HG03060 (cell line): ENCODE measurements around the gene FAM168A.

ENCODE experiments used
- ATAC-seq: cut with Tn5 transposase; IDR thresholded peaks from one replicate; pipeline ENCODE4 v1.9.1; 2021; ENCODE audit warnings: low read depth, moderate number of reproducible peaks; ENCODE audit not compliant: unreplicated experiment

Gene FAM168A

DNA sequence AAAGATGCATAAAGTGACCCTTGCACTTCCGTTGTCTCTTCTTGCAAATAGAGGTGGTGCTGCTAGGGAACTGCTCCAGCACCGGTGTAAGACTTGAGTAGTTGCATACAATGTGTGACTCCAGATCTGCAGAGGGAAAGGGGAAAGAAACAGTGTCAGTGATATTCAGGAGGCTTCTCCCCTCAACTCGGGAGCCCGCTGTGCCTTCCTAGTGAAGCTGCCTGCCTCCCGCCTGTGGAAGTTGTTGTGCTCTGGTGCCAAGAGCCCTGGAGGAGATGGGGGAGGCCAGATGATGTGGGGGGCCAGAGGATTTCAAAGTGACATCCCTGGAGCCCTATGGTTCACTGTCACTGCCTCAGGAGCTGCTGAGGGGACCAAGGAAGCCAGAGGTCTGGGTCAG, 191.3 kb downstream of the FAM168A start:
- ATAC-seq: no peak

DNA sequence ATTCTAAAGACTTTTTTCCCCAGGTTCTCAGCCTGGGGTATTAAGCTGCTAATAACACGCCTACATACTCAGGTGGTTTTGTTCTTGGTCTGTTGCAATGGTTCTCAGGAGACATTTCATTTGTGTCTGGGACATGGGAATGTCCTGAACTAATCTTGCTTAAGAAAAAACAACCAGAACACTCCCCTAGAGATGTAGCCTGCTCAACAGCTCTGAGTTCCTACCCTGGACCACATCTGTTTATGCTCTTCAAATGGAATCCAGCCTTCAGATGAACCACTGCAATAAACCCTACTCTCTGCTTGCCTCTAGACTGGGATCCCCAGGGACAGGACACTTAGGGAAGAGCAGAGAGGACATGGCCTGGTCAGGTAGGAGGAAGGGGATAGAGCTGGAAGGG, 191.8 kb downstream of the FAM168A start:
- ATAC-seq: no peak

DNA sequence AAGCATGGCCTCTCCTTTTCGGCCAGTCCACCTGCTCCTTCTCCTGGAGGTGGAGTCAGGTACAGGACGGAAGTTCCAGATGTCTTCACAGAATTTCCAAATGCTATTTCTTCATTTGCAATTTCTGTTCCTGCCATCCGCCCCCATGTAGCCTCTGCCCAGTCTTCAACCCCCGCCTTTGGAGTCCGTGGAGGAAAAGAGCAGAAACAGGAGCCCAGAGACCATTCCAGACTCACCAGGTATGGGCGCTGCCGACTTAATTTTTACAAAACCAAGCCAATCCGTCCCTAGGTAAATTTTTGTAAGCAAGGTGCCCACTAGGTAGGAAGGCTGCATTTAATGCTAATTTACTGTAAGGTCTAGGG, 192.8 kb downstream of the FAM168A start:
- no peak for ATAC-seq

DNA sequence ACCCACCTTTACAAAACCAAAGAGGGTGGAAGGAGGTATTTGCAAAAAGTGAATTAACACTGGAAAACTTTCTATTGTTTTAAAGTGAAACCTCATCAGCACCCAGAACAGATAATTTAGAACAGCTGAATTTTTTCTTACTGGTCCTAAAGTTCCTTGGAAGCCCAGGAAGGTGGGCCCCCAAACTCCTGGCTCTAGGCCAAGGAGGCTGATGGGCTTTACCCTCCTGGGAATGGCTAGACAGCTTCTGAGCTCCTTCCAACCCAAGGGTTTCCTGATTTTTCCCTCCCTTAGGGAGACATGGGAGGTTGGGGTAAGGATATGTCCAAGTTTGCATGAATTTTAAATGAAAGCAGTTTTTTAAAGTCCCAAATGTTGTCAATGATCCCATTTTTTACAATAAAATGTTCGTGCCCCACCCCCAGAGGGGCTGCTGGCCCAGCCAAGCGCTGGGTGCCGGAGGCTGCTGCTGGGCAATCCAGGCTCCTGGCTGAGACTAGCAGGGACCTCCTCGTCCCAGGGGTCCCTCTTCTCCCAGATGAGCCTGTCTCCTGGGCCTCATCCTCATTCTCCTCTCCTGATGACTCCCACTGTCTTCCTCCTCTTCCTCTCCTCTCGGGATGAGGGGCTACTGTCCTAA, 193.3 kb downstream of the FAM168A start:
- no peak for ATAC-seq

DNA sequence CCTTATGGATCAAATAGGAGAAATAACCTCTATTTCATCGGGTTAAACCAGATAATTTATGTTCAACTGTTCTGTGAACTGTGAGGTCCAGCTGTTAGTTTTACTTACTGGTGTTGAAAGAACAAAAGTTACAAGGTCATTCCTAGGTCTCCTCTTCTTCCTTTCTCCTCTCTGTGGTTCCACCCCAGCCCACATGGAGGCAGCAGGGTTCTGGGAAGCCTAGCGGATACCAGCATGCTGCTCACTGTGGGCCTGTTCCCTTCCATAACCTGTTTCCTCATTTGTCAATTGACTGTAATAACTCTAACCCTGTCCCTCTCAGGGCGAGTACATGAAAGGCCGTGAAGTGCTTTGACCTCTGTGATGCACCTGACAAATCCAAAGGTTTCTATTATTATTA, 193.9 kb downstream of the FAM168A start:
- ATAC-seq: no peak

DNA sequence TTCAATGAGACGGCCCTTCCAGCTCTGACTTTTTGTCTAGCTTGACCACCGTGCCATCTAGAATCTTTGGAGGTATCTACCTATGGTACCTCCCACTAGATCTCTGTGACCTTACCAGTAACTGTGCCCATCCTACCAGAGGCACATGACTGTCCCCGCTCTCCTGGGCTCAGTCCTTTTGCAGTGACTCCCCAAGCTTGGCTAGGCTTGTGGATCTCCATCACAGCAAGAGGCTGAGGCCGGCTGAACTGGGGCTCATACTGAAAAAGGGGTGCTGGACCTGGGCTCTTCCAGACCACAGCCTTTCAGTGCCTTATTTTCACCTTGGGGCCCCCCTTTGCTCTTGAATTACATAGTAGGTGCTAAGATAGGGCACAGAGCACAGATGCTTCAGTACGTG, 194.4 kb downstream of the FAM168A start:
- ATAC-seq: no peak

DNA sequence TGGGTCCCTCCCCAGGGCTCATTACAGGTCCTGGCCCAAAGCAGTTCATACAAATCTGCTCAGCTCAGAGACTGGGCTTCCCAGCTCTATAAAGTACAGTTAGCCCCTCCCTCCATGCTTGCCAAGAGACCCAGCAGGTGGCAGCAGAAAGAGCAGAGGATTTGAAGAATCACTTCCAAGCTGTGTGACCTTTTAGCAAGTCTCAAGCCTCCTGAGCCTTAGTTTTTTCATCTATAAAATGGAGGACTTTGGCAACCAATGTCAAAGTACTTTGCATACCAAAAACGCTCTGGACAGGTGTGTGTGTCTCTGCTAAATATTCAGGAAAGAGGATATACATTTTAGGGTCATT, 195.1 kb downstream of the FAM168A start:
- ATAC-seq: no peak

DNA sequence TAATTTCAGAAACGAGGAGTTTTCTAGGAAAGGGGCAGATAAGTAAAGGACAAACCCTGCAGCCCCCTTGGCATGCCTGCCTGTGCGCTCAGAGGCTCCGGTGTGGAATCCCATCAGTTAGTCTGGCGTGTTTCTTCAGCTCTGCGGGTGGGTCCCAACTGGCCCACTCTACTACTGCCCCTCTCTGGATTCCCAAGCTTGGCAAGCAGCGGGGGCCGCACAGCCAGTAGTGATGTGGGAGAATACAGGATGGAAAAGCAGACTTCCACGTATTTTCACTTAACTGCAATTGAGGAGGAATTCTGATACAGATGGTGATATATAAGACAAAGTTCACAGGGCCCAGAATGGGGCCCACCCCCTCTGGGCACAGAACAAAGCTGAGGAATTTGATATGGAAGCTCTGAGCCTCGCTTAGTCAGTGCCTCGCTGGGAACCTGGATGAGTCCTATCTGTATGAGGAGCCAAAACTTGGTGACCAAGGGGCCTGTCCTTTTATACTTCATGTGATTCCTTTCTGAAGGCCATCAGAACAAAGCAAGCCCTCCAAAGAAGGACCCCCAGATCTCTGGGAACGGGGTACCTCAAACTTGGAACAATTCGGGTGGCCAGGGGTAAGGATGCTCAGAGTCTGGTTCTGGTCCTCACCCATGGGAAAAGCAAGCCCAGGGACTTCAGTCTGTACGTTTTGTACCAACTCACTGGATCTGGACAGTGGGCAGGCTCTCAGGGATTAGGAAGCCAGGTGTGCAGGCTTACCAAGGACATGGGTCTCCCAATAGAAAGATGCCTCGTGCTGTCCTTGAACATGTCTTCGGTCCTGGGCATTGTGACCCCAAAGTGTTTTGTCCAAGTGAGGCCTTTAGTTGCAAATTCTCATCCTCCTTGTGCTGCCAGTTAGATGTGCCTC, 195.7 kb downstream of the FAM168A start:
- ATAC-seq: no peak

DNA sequence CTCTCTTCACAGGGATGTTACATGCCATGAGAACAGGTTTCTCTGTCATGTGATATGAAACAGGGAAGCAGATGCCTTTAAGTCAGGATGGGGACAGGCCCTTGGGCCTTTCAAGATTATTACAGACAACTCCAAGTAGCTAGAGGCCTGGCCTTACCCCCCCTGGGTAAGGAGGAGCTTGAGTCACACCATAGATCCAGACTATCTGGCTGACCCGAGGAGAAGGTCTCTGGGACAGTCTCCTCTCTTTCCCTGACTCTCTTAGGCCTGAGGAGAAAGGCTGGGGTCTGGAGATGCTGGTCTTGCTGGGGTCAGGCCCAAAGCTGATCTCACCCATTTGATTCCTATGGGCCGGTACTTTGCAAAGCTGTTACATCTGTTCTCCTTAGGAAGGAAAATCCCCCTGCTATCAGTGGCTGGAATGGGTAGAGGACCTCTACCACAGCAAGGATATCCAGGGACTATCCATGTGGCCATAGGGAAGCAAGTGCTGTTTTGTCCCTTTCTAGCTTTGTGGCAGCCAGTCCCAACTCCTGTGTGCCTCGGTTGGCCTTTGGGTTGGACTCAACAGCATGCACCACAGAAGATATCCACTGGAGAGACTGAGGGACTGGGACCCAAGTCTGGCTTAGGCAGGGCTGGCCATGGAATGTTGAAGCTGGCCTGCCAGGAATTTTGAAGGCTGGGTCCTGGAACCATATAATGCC, 196.5 kb downstream of the FAM168A start:
- ATAC-seq: no peak

DNA sequence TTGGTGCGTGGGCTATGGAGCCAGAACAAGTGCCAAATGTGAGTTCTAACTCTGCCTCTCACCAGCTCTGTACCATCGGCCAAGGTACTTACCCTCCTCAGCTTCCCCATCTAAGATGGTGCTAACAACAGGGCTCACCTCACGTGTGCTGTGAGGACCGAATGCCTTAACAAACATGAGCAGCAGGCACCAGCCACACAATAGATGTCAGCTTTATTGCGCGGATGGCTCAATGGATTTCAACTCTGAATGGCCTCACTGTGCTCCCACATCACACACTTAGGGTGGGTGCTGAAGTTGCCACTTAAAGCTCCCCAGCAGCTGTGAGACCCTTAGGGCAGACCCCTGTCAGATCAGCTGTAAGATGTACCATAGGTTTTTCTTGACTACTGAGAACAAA, 197.6 kb downstream of the FAM168A start:
- no peak for ATAC-seq

DNA sequence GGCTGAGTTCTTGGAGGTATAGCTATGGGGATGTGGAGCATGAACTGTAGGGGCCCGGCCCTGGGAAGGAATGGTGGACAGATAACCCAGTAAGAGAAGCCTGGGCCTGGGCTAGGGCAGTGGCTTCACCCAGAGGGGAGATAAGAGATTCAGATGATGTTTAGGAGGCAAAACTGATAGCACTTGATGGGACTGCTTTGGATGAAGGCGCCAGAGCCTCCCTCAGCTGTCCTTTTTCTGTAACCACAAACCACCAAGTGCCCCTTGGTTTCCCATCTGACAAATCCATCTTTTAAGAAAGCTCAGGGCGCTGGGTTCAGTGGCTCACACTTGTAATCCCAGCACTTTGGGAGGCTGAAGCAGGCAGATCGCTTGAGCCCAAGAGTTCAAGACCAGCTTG, 198.3 kb downstream of the FAM168A start:
- no peak for ATAC-seq

DNA sequence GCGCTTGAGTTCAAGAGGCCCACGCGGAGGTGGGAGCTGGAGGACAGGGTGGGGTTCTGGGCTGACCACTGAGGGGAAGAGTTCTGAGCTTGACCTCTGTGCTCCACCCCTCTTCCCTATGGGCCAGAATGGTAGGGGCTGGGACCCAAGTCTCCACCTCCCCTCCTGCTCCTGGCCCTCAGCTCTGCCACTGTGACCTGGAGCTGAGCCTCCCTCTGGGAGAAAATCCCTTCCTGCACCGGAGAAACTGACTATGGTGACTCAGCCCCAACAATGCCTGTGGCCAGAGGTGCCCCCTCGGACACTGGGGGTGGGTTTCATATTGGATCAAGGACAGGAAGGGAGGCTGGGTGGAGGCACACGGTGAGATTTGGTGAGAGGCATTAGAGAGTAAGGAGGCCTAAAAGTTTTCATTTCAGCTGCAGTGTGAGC, 198.7 kb downstream of the FAM168A start:
- ATAC-seq: no peak

DNA sequence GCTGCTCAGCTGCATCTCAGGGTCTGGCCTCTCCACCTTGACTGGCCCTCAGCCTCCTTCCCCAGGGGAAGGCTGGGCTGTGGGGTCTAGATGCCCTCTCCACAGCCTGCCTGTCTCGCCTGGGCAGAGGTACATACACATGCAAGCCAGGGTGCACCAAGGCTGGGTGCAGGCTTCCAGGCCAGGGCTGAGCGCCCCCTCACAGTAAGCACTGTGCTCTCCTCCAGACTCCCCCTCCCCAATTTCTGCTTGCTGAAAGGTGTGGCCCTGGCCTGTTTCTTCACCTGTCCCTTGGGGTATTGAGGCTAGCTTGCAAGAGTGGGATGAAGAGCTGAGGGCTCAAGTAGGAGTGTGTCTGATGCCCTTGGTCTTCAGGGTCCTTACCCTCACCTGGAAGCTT, 199.2 kb downstream of the FAM168A start:
- no peak for ATAC-seq

DNA sequence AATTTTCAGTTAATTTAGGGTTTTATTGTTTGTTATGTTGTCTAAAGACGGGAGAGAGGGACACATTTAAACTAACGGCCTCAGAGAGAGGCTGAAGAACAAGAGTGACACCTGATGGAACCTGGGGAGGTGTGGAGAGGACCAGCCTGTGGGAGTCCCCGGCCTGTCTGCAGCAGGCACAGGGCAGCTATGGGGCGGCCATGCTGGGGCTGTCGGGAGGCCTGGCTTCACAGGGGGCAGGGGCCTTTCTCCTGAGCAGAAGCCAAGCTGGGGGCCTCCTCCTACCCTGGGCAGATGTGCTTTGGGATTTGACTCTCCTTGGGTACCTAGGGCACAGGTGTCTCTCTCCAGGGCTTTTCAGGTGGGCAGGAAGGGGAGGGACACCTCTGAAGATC, 199.8 kb downstream of the FAM168A start:
- ATAC-seq: no peak

DNA sequence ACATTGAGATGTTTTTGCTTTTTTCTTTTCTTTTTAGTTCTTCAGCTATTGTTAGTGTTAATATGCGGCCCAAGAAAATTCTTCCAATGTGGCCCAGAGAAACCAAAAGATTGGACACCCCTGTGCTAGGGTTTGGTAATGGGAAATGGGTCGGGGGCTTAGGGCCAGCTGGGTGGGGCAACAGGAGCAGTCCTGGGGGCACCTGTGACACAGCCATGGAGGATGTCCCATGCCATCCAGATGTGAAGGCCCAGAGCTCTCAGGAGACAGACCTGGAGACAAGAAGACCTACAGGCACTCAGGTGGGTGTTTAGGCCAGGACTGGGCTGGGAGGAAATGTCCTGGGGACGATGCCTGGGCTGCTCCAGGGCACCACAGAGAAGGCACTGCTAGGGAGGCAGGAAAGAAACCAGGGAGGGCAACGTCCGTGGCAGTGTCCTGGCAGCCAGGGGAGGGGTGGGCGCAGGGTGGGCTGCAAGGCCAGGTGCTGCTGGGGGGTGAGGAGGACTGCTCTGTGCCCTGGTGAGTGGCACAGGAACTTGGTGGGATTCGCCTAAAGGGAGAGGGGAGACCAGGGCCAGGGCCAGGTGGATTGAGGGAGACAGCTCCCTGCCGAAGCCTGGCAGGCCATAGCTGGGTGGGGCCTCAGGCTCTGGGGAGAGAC, 200.3 kb downstream of the FAM168A start:
- ATAC-seq: no peak

DNA sequence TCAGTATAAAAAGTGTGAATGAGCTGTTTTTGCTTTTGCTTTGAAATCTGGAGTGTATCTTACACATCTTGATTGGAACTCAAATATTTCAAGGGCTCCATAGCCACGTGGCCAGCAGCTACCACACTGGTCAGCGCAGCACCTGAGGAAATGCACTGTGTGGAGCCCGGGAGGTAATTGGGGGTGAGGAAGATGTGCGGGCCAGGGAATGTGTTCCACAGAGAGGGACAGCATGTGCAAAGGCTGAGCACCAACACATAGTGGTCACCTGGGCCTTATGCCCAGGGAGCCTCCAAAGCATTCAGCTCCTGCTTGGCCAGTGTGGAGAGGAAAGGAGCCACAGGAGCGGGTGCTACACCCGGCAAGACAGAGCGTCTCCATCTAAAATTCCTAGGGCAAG, 200.9 kb downstream of the FAM168A start:
- ATAC-seq: no peak

DNA sequence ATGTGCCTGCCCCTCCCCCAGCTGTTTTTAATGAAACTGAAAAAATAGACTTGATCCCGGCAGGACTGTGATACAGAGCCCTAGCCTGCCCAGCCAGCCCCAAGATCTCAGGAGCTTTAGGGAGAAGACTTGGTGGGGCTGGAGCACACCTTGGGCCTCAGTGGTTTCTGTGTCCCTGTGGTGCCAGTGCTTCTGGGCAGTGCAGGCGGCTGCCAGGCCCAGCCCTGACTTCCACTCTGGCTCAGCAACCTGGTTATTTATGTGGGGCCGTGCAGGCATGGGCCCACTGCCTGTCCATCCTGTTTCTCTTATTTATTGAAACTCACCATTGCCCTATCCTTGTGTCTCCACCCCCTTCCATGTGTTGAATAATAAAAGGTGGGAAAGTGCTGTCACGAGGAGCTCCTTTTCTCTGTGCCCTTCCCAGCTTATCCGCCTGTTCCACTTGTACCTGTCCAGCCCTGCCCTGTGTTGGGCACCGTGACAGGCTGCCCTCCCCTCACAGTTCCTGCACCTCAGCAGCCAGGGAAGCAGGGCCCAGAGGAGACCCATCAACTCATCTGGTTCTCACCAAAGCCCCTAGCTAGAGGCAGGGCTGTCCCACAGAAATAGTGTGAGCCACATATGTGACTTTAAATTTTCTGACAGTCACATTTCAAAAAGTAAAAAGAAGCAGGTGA, 201.5 kb downstream of the FAM168A start:
- ATAC-seq: no peak

DNA sequence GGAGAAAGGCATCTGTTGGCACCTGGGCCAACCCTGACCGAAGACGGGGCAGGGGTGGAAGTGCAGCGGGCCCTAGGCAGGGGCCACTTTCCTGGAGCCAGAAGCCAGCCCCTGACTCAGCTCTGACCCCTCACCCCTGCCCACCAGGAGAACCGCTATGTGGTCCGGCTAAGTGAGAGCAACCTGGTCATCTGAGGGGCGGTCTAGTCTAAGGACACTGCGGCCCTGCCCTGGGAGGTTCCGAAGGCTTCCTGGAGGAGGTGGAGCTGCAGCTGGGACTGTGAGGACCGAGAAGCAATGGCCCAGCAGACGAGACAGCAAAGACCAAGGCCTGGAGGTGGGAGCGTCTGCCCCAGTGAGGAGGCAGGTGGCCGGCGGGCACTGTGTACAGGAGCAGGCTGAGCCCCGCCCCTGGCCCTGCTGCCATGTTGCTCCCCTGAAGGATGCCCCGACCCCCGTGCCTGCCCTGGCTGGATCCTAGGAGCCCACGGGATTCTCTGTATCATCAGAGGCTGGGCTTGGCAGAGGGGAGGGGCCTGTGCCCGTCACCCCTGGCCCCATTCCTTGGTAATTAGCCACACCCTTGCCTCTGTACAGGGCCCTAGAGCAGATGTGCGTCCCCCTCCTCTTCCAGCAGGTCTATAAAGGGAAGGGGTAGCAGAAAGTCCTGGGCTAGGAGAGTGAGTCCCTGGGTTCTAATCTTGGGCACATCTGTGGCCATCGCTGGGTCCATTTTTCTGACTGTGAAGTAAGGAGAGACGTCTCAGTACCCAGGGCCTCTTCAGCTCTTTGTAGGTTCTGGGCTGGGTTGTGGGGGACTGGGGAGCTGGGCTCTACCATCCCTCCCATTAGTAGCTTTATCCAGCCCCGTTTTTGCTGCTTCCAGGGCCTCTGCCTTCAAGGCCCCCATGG, 202.4 kb downstream of the FAM168A start:
- ATAC-seq: no peak
